Activated CD8-positive, alpha-beta memory T cell treated with anti-CD3 and anti-CD28 coated beads for 36 hours (primary cell): ENCODE measurements around the gene CLBA1. TPM values are rescaled to one million over a fixed set of nuclear protein-coding genes. Genes with fewer than 3 reads are reported as not detected.
"Not testable (repeated sequence)": the region's sequence is repeated elsewhere in the genome, so short reads cannot be mapped to it uniquely, and the experiment has no call there.

Experiments
- CTCF ChIA-PET: fragments of 350-600 bp; sonication (Branson Sonifier 250); formaldehyde crosslinking; loops from one replicate; lab custom pipeline; 2021; ENCODE audit warnings: antibody characterized with exemption; lab: Charles Lee
- POLR2A ChIA-PET: fragments of 350-600 bp; sonication (Branson Sonifier 250); formaldehyde crosslinking; loops from one replicate; lab custom pipeline; 2021; ENCODE audit warnings: antibody characterized with exemption; lab: Charles Lee
- total RNA-seq, 2 experiments: library from RNA; stranded (reverse); gene quantifications; one replicate each; pipeline ENCODE4 v1.2.3, GENCODE V29; 2021

The CLBA1 gene
- 1 to 10 TPM; 4.0 TPM for total RNA-seq

GRCh38 chr14:104985675-104986486 is at the start of gene CLBA1:
CLBA1 (plus strand) TSS chr14:104985788; CDS start chr14:104986432, 644 bp downstream.
- POLR2A ChIA-PET = interaction anchor here (1.4 kb wide), 1 partner anchor 35 kb away, joined by 4 read pairs; the partner anchor contains the start of gene CDCA4
- CTCF ChIA-PET = interaction anchor here (1.2 to 4.6 kb wide), 5 partner anchors 11 to 105 kb away, joined by 5 to 28 read pairs (median 7); partner anchors contain the start of gene CDCA4

- CTCF ChIA-PET = interaction anchor here (2.3 kb wide), 1 partner anchor 40 kb away, joined by 10 read pairs; no protein-coding TSS in a partner anchor
- POLR2A ChIA-PET = no interaction called here
These were observed 49.6 kb upstream of the CLBA1 start for GRCh38 chr14:104935955-104936354.

GRCh38 chr14:104936361-104937155 is 49.0 kb upstream of the CLBA1 start:
- CTCF ChIA-PET = interaction anchor here (2.3 kb wide), 1 partner anchor 41 kb away, joined by 10 read pairs; no protein-coding TSS in a partner anchor
- POLR2A ChIA-PET = no interaction called here

GRCh38 chr14:104937161-104937560 is 48.4 kb upstream of the CLBA1 start:
- CTCF ChIA-PET = interaction anchor here (2.3 kb wide), 1 partner anchor 41 kb away, joined by 10 read pairs; no protein-coding TSS in a partner anchor
- POLR2A ChIA-PET = no interaction called here

GRCh38 chr14:104937694-104938365 is 47.8 kb upstream of the CLBA1 start:
- ChIA-PET CTCF (no interaction called here), POLR2A (no interaction called here)

- POLR2A ChIA-PET = no interaction called here
- CTCF ChIA-PET = no interaction called here
These were observed 47.2 kb upstream of the CLBA1 start for GRCh38 chr14:104938436-104938835.

GRCh38 chr14:104938960-104939359 is 46.6 kb upstream of the CLBA1 start:
- ChIA-PET CTCF (interaction anchor here (1.0 kb wide), 1 partner anchor 77 kb away, joined by 3 read pairs; no protein-coding TSS in a partner anchor), POLR2A (no interaction called here)

- POLR2A ChIA-PET = interaction anchor here (0.6 kb wide), 1 partner anchor 59 kb away, joined by 3 read pairs; no protein-coding TSS in a partner anchor
- CTCF ChIA-PET = interaction anchor here (1.0 kb wide), 1 partner anchor 76 kb away, joined by 3 read pairs; no protein-coding TSS in a partner anchor
These were observed 45.8 kb upstream of the CLBA1 start for GRCh38 chr14:104939666-104940410.

- POLR2A ChIA-PET = interaction anchor here (0.6 kb wide), 2 partner anchors 59 to 108 kb away, joined by 3 read pairs; no protein-coding TSS in a partner anchor
- CTCF ChIA-PET = no interaction called here
These were observed 45.0 kb upstream of the CLBA1 start for GRCh38 chr14:104940526-104941150.

GRCh38 chr14:104941508-104942365 is 43.9 kb upstream of the CLBA1 start:
- POLR2A ChIA-PET = interaction anchor here (0.6 kb wide), 1 partner anchor 107 kb away, joined by 3 read pairs; no protein-coding TSS in a partner anchor
- CTCF ChIA-PET = no interaction called here

- CTCF ChIA-PET = no interaction called here
These were observed 43.0 kb upstream of the CLBA1 start for GRCh38 chr14:104942586-104942985.

GRCh38 chr14:104943216-104944015 is 42.2 kb upstream of the CLBA1 start:
- POLR2A ChIA-PET, CTCF ChIA-PET: not testable (repeated sequence)

More at GRCh38 chr14:104942586-104942985, 43.0 kb upstream of the CLBA1 start:
- POLR2A ChIA-PET = no interaction called here

- CTCF ChIA-PET, POLR2A ChIA-PET: not testable (repeated sequence)
These were observed 41.6 kb upstream of the CLBA1 start for GRCh38 chr14:104944016-104944308.

- POLR2A ChIA-PET = interaction anchor here (0.6 kb wide), 1 partner anchor 22 kb away, joined by 4 read pairs; no protein-coding TSS in a partner anchor
- CTCF ChIA-PET = not testable (repeated sequence)
These were observed 41.0 kb upstream of the CLBA1 start for GRCh38 chr14:104944436-104945205.

- POLR2A ChIA-PET, CTCF ChIA-PET: not testable (repeated sequence)
These were observed 40.3 kb upstream of the CLBA1 start for GRCh38 chr14:104945266-104945665.
